ENCODE data around the gene ACACB. TPM values are rescaled to one million over a fixed set of nuclear protein-coding genes. Genes with fewer than 3 reads are reported as not detected.

ACACB gene
- polyA plus RNA-seq, 1 donor from 2014 or later, result 0.22 TPM

DNA sequence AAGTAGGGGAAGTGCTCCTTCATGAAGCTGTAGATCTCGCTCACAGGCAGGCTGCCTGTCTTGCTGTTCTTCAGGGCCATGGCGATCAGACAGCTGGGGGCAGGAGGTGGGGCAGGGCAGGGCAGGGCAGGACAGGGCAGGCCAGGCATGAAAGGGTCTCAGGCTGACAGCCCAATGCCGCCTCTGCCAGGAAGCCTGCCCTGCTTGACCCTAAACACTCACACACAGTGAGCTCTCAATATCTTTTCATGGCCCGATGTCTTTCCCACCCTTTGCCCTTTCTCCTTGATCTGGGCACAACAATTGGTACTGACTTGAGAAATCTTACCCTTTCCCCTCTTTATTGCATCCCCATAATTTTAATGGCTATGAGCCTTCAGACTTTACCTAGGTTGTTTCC is 170.3 kb downstream of the ACACB start:
- H3K27ac ChIP-seq (ENCODE audit: low read length), result no peak overlapping the region
- no peak overlapping the region for H3K4me3 ChIP-seq (ENCODE audit: low read length)
- no peak overlapping the region for H3K9ac ChIP-seq (ENCODE audit: low read length)
- no peaks in the 10 kb centered on the region for H3K79me2 ChIP-seq (replicated peaks; ENCODE audit: insufficient read depth, low read length)
- H2AFZ ChIP-seq (ENCODE audit: low read depth, low read length), result no peak overlapping the region
- no peaks in the 10 kb centered on the region for H4K20me1 ChIP-seq (ENCODE audit: insufficient read depth)
- no peaks in the 10 kb centered on the region for H3K9me3 ChIP-seq (ENCODE audit: low read length)
- H3K36me3 ChIP-seq (ENCODE audit: insufficient read depth, low read length), result no peaks in the 10 kb centered on the region
- H3K4me2 ChIP-seq (ENCODE audit: low read length), result no peak overlapping the region
- TF ChIP-seq, protein P1, sequence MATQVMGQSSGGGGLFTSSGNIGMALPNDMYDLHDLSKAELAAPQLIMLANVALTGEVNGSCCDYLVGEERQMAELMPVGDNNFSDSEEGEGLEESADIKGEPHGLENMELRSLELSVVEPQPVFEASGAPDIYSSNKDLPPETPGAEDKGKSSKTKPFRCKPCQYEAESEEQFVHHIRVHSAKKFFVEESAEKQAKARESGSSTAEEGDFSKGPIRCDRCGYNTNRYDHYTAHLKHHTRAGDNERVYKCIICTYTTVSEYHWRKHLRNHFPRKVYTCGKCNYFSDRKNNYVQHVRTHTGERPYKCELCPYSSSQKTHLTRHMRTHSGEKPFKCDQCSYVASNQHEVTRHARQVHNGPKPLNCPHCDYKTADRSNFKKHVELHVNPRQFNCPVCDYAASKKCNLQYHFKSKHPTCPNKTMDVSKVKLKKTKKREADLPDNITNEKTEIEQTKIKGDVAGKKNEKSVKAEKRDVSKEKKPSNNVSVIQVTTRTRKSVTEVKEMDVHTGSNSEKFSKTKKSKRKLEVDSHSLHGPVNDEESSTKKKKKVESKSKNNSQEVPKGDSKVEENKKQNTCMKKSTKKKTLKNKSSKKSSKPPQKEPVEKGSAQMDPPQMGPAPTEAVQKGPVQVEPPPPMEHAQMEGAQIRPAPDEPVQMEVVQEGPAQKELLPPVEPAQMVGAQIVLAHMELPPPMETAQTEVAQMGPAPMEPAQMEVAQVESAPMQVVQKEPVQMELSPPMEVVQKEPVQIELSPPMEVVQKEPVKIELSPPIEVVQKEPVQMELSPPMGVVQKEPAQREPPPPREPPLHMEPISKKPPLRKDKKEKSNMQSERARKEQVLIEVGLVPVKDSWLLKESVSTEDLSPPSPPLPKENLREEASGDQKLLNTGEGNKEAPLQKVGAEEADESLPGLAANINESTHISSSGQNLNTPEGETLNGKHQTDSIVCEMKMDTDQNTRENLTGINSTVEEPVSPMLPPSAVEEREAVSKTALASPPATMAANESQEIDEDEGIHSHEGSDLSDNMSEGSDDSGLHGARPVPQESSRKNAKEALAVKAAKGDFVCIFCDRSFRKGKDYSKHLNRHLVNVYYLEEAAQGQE (IDR thresholded peaks at IDR 0.05; ENCODE audit: borderline replicate concordance), result no peak
- TF ChIP-seq TAF1 (IDR thresholded peaks at IDR 0.05; ENCODE audit: low read depth) (no peak), EP300 (conservative IDR thresholded peaks at IDR 0.05; ENCODE audit: poor library complexity, severe bottlenecking) (no peak), EZH2 (IDR thresholded peaks at IDR 0.05; ENCODE audit: borderline replicate concordance, insufficient read depth, low read length, poor library complexity, severe bottlenecking) (no peak), POLR2AphosphoS5 (IDR thresholded peaks at IDR 0.05) (no peak), SMC3 (conservative IDR thresholded peaks at IDR 0.05; ENCODE audit: poor library complexity) (no peak), MXI1 (conservative IDR thresholded peaks at IDR 0.05; ENCODE audit: poor library complexity, severe bottlenecking) (no peak), RAD21 (conservative IDR thresholded peaks at IDR 0.05) (no peak)
- TF ChIP-seq, protein P2, sequence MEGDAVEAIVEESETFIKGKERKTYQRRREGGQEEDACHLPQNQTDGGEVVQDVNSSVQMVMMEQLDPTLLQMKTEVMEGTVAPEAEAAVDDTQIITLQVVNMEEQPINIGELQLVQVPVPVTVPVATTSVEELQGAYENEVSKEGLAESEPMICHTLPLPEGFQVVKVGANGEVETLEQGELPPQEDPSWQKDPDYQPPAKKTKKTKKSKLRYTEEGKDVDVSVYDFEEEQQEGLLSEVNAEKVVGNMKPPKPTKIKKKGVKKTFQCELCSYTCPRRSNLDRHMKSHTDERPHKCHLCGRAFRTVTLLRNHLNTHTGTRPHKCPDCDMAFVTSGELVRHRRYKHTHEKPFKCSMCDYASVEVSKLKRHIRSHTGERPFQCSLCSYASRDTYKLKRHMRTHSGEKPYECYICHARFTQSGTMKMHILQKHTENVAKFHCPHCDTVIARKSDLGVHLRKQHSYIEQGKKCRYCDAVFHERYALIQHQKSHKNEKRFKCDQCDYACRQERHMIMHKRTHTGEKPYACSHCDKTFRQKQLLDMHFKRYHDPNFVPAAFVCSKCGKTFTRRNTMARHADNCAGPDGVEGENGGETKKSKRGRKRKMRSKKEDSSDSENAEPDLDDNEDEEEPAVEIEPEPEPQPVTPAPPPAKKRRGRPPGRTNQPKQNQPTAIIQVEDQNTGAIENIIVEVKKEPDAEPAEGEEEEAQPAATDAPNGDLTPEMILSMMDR (IDR thresholded peaks at IDR 0.05; ENCODE audit: poor library complexity, severe bottlenecking), result no peak
- H3K27me3 ChIP-seq (ENCODE audit: insufficient read depth, low read depth, low read length), result no peaks in the 10 kb centered on the region
- H3F3A ChIP-seq (ENCODE audit: insufficient read depth, low read length, poor library complexity, severe bottlenecking), result no peaks in the 10 kb centered on the region
- H3K9me2 ChIP-seq (ENCODE audit: insufficient read depth, low read length), result no peaks in the 10 kb centered on the region

DNA sequence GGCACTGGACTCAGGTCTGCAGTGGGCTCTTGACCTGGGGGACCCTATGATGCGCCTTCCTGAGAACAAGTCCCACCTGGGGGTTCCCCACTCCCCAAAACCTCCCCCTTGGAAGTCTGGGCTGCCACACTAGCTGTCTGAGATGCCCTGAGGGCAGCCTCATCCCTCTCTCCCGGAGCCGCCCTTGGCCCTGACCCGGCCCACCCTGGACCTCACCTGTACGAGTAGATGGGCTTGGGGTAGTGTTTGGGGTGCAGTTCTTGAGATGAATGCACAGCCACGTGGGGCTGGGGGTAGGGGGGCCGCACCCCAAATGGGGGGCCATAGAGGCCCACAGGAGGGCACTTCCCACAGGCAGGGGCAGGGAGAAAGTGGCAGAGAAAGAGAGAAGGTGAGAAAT is 170.8 kb downstream of the ACACB start:
- Histone ChIP-seq H3K4me3 (ENCODE audit: low read length) (no peak overlapping the region), H3K9ac (ENCODE audit: low read length) (no peak overlapping the region), H4K20me1 (ENCODE audit: insufficient read depth) (no peaks in the 10 kb centered on the region), H3K27me3 (ENCODE audit: insufficient read depth, low read depth, low read length) (no peaks in the 10 kb centered on the region), H3K4me2 (ENCODE audit: low read length) (no peak overlapping the region), H3K79me2 (replicated peaks; ENCODE audit: insufficient read depth, low read length) (no peaks in the 10 kb centered on the region), H3K9me3 (ENCODE audit: low read length) (no peaks in the 10 kb centered on the region), H3K27ac (ENCODE audit: low read length) (no peak overlapping the region), H3K9me2 (ENCODE audit: insufficient read depth, low read length) (no peaks in the 10 kb centered on the region), H3K36me3 (ENCODE audit: insufficient read depth, low read length) (no peaks in the 10 kb centered on the region), H3F3A (ENCODE audit: insufficient read depth, low read length, poor library complexity, severe bottlenecking) (no peaks in the 10 kb centered on the region), H2AFZ (ENCODE audit: low read depth, low read length) (no peak overlapping the region)
- TF ChIP-seq EZH2 (IDR thresholded peaks at IDR 0.05; ENCODE audit: borderline replicate concordance, insufficient read depth, low read length, poor library complexity, severe bottlenecking), result no peak
- TF ChIP-seq, protein P2 (IDR thresholded peaks at IDR 0.05; ENCODE audit: poor library complexity, severe bottlenecking), result no peak

All from neural cell (in vitro differentiated cells).